HG02852 (cell line): ENCODE data around the gene DMRTC2.
A peak's percentile ranks its signal among the peaks of the same experiment; 100 is the strongest.

Experiments
- ATAC-seq: cut with Tn5 transposase; IDR thresholded peaks from one replicate; pipeline ENCODE4 v1.9.1; 2021; ENCODE audit warnings: mild to moderate bottlenecking, moderate library complexity; ENCODE audit not compliant: unreplicated experiment

DMRTC2 gene

DNA sequence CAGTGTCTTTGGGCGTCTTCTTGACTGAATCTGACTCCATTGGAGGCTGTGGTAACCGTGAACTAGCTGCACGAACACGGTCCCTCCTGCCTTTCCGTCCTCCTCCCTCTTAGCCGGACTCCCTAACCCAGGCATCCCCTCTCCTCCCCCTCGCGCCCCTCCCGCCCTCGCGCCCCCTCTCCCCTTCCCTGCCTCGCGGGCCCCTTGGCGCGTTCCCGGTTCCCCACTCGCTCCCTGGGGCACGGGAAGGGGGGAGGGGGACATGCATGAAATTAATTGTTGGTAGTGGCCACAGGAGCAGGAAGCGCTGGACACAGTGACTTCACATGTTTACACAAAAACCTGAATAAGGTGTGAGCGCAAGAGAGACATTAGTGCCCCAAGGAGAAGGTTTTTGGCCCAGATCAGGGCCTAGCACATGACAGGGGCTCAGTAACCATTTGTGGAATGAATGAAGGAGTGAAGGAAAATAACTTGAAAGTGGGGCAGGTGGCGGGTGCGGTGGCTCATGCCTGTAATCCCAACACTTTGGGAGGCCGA lies 279 bp downstream of the DMRTC2 start:
- ATAC-seq: no peak

DNA sequence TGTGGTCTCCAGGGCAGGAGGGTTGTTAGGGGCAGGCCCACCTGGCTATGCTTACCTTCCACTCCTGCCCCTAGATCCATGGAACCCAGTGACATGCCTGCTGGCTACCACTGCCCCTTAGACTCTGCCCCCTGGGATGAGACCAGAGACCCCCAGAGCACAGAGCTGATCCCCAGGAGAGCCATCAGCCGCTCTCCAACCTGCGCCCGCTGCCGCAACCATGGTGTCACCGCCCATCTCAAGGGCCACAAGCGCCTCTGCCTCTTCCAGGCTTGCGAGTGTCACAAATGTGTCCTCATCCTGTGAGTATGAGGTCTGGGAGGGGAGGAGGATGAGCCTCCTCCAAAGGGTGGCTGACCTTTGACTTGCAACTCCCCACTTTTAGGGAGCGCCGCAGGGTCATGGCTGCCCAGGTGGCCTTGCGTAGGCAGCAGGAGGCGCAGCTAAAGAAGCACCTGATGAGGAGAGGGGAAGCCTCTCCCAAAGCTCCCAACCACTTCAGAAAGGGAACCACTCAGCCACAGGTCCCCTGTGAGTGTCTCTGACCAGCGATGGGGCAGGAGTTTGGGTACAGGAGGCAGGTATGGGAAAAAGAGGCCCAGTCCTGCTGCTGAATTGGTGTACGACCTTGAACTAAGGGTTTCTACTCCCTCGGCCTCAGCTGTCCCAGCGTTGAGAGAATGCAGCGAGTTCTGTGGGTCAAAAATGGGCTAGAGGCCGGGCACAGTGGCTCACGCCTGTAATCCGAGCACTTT lies 2.7 kb downstream of the DMRTC2 start:
- ATAC-seq: no peak

DNA sequence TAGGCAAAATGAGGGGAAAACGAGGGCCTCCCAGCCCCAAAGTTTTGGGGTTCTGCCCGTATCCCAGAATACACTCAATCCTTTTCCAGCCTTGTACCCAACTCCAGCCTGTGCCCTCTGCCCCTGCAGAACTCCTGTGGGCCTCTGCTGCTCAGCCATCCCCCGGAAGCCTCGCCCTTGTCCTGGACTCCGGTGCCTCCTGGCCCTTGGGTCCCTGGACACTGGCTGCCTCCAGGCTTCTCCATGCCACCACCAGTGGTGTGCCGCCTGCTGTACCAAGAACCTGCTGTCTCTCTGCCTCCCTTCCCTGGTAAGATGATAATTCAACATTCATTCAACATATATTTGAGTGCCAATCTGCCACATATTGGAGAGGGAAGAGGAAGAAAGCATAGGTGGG lies 3.8 kb downstream of the DMRTC2 start:
- ATAC-seq: no peak

DNA sequence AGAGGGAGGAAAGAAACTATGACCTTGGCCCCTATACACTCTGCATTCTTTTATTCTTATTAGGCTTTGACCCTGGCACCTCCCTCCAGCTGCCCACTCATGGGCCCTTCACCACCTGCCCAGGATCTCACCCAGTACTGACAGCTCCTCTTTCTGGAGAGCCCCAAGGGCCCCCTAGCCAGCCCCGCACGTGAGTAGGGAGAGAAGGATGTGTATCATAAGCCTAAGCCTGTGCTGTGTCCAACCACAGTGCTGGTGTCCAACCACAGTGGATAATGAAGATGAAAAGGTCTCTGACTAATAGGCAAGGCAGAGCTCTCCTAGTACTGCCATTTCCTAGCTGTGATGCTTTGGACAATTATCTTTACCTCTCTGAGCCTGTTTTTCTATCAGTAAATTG lies 4.2 kb downstream of the DMRTC2 start:
- ATAC-seq: no peak

DNA sequence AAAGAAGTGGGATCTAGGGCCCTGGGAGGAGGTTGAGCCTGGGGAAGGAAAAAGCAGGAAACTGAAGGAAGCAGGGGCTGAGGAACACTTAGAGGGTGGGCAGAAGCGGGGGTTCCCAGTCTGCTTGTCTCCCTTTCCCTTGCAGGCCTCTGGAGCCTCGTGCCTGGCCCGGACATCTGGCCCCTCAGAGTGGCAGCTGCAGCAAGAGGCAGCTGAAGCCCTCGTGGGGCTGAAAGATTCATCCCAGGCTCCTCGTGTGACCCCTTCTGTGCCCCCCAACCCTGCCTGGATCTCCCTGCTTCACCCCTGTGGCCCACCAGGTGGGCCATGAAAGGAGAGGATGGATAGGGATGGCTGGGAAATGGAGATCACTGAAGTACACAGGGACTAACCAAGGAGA lies 5.5 kb downstream of the DMRTC2 start:
- no peak for ATAC-seq

DNA sequence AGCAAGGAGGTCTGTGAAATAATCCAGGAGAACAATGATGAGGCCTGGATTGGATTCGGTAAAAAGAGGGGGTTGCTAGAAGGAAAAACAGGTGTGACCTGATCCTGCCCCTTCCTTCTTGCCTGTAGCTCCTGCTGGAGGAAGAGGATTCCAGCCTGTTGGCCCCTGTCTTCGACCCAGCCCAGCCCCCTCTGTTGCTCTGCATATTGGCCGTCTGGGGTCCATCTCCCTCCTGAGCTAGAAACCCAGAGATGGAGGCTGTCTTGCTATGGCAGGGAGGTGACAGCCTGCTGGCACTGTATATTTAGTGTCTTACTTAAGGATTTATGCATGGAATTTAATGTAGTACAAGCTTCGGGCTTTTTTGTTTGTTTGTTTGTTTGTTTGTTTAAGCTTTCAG lies 6.6 kb downstream of the DMRTC2 start:
- no peak for ATAC-seq

DNA sequence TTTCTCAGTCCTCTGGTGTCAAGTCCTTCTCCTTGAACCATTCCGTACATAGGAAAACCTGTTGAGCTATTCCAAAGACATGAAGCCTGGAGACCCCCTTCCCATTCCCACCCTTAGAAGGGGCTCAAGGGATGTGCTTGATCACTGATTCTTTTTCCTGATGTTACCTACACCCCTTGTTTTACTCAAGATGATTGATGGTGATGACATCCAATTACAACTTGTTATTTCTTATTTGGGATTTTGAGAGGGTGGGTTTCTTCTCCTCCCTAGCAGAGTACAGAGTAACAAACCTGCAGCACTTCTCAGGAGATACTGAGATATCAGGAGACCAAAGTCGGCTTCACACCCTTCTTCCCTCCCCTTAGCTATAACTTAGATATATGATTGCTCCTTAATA lies 8.5 kb downstream of the DMRTC2 start:
- ATAC-seq: no peak

DNA sequence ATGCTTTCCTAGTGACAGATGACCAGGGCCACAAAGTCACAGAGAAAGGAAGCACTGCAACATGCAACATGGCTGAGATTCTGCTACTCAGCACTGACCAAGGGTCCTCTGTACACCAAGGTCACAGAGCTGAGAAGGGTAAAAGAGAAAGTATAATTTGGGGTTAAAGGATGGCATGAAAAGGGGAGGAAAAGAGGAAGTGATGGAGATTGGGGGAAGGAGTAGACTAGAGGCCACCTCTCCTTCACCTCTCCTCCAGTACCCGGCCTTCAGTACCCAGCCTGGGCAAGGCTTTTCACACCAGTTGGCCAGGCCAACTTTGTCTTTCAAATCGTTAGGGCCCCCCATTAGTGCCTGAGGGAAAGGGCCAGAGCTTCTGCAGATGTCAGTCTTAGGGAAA lies 8.9 kb downstream of the DMRTC2 start:
- ATAC-seq: no peak

DNA sequence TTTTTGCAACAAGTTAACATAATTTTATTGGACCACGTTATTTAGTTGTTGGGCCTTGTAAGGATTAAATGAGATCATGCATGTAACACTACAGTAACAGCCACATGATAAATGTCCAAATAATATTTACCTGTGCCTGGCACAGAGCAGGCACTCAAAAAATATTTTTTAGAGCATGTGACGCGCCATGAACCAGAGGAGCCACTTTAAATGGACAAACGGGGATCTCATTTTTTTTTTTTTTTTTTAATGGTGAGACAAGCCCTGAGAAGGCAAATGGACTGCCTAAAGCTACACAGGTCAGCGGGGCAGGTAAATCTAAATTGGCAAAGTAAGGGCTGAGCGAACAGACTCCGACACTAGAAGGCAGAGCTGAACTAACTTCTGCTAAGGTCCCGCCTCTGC lies 14.4 kb downstream of the DMRTC2 start:
- ATAC-seq: no peak

DNA sequence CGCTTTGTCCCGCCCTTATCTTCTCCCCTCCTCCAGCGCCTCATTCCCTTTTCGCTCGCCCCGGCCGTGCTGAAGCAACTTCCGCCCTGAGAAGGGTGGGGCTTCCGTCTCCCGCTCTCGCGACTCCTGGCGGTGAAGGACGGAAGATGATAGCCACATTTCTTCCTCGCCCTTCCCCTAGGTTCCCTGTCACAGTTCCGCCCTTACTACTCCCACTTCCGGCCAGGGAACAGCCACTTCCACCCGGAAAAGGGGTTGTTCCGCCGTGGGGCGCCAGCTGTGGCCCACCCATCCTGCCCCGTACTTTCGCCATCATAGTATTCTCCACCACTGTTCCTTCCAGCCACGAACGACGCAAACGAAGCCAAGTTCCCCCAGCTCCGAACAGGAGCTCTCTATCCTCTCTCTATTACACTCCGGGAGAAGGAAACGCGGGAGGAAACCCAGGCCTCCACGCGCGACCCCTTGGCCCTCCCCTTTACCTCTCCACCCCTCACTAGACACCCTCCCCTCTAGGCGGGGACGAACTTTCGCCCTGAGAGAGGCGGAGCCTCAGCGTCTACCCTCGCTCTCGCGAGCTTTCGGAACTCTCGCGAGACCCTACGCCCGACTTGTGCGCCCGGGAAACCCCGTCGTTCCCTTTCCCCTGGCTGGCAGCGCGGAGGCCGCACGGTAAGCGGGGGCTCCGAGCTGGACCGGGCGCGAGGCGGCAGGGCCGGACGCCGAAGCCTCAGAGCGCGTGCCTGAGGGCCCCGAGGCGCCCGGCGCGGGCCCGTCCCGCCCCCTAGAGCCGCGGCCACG lies 15.0 kb downstream of the DMRTC2 start, which contains the start of gene RPS19:
Gene RPS19 (plus strand): TSS at position 638 of the 801 bp plus-strand sequence. CDS start 520 bp downstream, outside the sequence.
- peak; percentile 77 for ATAC-seq

DNA sequence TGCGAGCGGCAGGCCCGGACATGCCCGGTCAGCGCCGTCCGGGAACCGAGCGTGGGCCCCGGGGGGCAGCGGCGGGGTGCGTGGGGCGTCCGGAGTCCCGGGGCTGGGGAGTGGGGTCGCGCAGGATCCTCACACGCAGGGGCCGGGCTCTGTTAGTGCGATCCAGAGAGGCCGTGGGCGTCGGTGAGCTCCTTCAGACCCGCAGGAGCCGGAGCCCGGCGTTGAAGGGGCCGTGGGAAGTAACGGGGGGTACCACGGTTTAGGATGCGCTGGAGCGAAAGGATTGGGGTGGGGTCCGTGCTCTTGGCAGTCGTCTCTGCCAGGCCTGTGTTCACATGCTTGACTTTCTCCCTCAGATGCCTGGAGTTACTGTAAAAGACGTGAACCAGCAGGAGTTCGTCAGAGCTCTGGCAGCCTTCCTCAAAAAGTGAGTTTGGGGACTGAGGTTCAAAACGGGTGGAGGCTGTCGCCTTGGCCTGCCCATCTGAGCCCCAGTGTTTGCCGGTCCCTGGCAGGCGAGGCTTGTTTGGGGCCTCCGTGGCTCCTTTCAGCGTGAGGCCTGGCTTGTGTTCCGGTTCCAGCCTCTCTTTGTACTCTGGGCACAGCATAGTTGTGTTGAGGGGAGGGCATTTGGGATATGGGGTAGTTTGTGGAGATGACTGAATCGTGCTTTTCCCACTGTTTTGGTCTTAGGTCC lies 15.7 kb downstream of the DMRTC2 start:
- peak; percentile 28 for ATAC-seq

DNA sequence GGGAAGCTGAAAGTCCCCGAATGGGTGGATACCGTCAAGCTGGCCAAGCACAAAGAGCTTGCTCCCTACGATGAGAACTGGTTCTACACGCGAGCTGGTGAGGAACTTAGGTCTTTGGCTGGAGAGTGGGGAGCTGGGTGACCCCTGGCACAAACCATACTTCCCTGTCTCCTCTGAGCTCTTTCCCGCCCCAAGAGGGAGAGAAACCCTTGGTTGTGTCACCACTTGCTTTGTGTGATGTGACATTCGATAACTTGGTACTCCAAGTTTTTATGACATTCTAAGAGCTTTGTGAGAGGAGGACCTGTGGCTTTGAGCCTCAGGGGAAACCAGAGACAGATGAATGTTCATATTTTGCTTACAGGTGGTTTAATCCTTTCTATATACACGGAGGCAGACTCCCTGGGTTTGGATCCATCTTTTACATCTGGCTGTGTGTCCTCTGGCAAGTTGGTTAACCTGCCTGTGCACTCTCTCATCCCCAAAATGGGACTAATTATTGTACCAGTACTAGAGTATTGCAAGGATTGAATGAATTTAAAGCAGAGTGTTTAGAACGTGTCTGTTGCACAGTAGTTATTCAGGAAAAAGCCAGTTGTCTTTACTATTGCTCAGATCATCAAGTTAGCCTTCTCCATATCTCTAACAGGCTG lies 16.4 kb downstream of the DMRTC2 start:
- no peak for ATAC-seq

DNA sequence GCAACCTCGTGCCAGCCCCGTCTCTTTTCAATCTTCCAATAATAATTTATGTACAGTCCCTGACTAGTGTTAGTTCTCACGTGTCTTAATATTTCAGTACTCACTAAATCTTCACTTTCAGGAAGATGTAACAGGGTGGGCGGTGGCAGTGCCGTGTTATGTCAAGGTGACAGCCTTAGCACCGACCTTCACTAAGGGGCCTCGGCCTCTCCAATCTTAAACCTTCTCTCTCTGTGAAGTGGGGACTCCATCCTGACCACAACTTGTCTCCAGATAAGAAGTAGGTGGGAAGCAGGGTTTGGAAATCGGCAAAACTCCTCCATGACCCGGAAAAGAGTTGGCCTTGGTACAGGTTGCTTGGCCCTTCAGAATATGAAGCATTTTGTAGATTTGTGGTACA lies 17.0 kb downstream of the DMRTC2 start:
- ATAC-seq: no peak

DNA sequence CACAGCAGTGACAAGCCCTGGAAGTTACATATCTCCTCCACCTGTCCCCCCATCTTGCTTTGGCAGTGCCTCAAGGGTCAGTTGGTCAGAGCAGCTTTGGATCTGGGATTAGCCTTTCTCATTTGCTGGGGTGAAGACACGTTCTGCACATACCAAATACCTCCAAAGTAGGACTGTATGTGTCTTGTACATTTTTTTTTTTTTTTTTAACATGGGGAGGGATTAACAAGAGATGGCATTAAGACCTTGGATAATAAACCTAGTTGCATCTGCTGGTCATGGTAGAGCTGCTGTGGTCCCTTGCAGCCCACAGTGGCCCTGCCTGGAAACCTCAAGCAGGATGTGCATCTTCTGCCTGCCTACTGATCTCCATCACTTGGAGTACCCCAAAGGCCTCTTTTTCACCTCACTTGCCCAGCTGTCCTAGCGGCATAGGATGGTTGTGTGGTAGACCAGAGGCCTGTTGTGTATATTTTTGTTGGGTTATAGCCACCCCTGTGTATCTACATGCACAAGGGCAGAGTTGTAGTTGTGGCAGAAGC lies 17.7 kb downstream of the DMRTC2 start:
- no peak for ATAC-seq

DNA sequence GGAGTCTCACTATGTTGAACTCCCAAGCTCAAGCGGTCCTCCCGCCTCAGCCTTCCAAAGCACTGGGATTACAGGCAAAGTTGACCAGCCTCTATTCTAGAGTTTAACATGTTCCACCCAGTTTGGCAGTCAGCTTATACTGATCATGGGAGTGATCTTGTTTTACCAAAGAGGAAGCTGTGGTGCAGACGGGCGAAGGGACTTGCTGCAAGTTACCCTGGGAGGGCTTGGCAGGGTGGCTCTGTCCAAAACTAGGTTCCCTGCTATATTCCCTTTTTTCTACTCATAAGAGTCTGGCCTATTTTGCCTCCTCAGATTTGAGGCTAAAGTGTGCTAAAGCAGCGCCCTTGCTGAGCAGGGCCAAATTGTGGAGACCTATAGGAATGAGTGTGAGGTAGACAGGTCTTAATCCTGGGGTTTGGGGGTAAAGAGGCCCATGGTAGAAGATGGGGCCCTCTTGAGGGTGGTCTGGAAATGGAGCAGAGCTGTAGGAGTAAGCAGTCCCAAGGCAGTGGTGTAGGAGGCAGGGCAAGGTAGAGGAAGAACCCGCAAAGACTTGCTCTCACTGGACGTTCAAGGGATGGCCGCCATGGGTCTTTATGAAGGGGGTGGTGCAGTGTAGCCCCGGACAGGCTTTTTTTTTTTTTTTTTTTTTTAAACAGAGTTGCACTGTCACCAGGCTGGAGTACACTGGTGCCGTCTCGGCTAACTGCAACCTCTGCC lies 18.5 kb downstream of the DMRTC2 start:
- ATAC-seq: no peak

DNA sequence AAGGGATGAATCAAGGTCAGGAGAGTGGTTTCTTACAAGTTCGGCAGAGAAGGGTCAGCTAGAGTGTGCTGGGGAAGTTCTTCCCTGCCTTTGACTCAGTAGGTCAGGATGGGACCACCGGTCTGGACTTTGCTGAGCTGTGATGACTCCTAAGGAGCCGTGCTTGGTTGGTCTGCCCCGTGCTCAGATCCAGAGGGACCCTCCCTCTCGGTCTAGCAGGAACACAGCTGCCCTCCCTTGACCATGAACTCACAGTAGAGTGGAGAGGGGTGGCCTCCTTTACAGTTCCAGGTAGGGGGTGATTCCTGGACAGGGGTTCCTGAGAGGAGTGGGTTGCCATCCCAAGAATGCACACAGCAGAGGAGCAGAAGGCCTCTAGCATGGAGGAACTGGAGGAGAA lies 19.5 kb downstream of the DMRTC2 start:
- no peak for ATAC-seq

DNA sequence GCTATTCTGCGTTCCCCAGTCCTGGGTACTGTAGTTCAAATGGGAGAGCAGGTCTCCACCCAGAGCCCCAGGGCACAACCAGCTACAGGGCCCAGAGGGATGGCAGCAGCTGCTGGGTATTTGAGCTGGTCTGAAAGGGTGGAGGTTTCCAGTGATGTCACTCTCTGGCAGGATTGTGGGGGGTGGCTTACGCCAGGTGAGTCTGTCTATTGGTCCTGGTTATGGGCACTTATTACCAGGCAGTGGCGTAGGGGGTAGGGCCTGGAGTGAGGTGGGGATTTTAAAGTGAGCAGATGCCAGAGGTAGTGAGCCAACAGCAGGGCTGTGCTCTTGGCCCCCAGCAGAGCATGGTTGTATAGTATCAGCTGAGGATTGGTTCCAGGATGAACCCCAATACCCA lies 21.4 kb downstream of the DMRTC2 start:
- ATAC-seq: no peak

DNA sequence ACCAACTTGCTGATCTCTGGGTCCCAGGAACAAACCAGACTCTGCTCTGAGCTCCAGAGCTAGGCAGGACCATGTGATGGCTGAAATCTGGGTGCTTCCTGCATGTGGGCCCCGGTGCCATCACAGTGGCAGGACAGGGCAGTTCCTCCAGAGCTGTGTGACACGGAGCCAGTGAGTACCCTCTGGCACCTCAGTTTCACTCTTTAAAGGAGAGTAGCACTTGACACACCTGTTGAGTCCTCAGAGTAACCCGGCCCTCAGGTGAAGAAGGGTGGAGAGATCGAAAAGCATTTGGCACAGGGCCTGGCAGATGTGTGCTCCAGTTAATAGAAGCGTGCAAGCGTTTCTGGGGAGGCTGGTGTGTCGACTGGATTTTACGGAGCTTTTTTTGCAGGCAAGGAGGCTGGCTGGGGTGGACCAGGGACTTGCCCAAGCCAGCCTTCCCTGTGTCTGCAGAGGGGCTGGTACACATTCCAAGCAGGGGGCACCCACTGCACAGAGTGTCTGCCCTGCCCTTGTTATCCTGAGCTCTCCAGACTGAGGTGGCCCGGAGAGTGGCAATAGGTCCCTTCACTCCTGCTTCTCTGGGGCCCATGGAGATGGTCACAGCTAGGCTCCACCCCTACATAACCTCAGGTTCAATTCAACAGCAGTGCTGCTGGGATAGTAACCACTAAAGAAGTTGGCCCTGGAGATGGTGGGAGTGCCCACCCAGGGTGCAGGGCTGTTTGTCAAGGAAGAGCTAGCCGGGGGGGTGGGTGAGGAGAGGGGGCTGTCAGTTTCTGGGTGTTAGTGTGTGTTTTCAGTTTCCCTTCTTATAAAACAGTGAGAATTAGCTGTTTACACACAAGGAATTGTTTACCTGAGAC lies 23.5 kb downstream of the DMRTC2 start:
- ATAC-seq: no peak

DNA sequence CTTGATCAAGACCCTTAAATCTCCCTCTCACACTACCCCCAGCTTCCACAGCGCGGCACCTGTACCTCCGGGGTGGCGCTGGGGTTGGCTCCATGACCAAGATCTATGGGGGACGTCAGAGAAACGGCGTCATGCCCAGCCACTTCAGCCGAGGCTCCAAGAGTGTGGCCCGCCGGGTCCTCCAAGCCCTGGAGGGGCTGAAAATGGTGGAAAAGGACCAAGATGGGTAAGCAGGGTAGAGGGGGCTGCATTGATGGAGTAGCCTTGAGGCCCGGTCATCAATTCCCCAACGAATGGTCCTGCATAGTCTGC lies 24.1 kb downstream of the DMRTC2 start:
- ATAC-seq: no peak
